GM04504 (cell line): ENCODE measurements around the gene CACNB1.

ENCODE experiments used
- DNase-seq: peaks from one replicate; pipeline ENCODE4 v3.0.0-alpha.2; 2012; ENCODE audit warnings: low read depth

CACNB1 gene

DNA sequence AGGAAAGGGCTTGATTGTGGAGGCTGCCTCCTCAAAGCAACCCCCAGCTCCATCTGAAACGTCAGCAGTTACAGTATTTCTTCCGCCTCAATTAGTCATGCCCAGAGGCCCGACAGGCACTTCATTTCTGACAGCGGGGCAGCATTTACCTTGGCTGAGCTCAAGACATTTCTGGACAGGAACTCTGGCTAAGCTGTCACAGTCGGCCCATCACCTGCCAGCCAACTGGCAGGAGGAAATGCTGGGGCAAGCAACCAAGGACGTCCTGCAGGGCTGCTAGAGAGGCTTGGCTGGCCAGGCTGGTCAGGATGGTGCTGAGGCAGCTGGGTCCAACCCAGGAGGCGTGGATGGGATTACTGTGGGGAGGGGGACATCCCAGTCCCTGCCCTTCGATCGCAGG, 73.8 kb downstream of the CACNB1 start:
- DNase-seq: no peak
